Measurements from ENCODE around the gene PTPRD. TPM values are rescaled to one million over a fixed set of nuclear protein-coding genes. Genes with fewer than 3 reads are reported as not detected.

The PTPRD gene
- total and polyA plus RNA-seq, 2 experiments from 2014 or later: 11.5 to 58.0 TPM

- TF ChIP-seq POLR2AphosphoS5 (IDR thresholded peaks at IDR 0.05; ENCODE audit: low read depth): no peak
- TF ChIP-seq NANOG (IDR thresholded peaks at IDR 0.05; ENCODE audit: borderline replicate concordance): no peak
- no peak for TF ChIP-seq REST (IDR thresholded peaks at IDR 0.05; ENCODE audit: unreplicated experiment)
- TF ChIP-seq CREB1 (CRISPR knock-in tag; IDR thresholded peaks at IDR 0.05; ENCODE audit: low read depth): no peak
- no peak for TF ChIP-seq EZH2 (IDR thresholded peaks at IDR 0.05; ENCODE audit: low read depth, unreplicated experiment)
- no peak for TF ChIP-seq ZNF114 (CRISPR knock-in tag; IDR thresholded peaks at IDR 0.05)
- TF ChIP-seq JUNB (IDR thresholded peaks at IDR 0.05; ENCODE audit: unreplicated experiment): no peak
Measured at GRCh38 chr9:8552732-8553131, 2060.1 kb downstream of the PTPRD start (continued).

GRCh38 chr9:8549214-8549613, 2063.6 kb downstream of the PTPRD start:
- H3K4me2 ChIP-seq: no peak overlapping the region
- no peak overlapping the region for H3K4me3 Mint-ChIP-seq
- no peaks in the 10 kb centered on the region for H3K36me3 ChIP-seq (ENCODE audit: insufficient read depth)
- H3K27me3 ChIP-seq (ENCODE audit: insufficient read depth): no peaks in the 10 kb centered on the region
- H3F3A ChIP-seq (replicated peaks; ENCODE audit: low read depth): no peaks in the 10 kb centered on the region
- no peak overlapping the region for H3K27ac ChIP-seq (ENCODE audit: low read depth)
- ATAC-seq (no peak), DNase-seq (ENCODE audit: low spot score) (no peak)
- no peak overlapping the region for H2AFZ ChIP-seq
- H3K9me2 ChIP-seq (ENCODE audit: insufficient read depth): no peaks in the 10 kb centered on the region
- H3K4me1 ChIP-seq (ENCODE audit: insufficient read depth): no peaks in the 10 kb centered on the region
- H3K27me3 Mint-ChIP-seq (ENCODE audit: insufficient read depth, low read depth, poor library complexity): peaks cover 4% of the 10 kb centered on the region
- H3K36me3 Mint-ChIP-seq (ENCODE audit: low read depth): no peaks in the 10 kb centered on the region
- TF ChIP-seq EZH2 (IDR thresholded peaks at IDR 0.05; ENCODE audit: low read depth, unreplicated experiment): no peak
- H3K4me1 Mint-ChIP-seq: no peaks in the 10 kb centered on the region
- no peaks in the 10 kb centered on the region for H4K20me1 ChIP-seq (replicated peaks; ENCODE audit: insufficient read depth)
- no peaks in the 10 kb centered on the region for H3K9me3 Mint-ChIP-seq
- no peak overlapping the region; the same call in 1 of the 2 replicates for H3K27ac Mint-ChIP-seq
- no peaks in the 10 kb centered on the region for H3K79me2 ChIP-seq (replicated peaks; ENCODE audit: insufficient read depth)
- H3K4me3 ChIP-seq: no peak overlapping the region

GRCh38 chr9:8543219-8543618, 2069.6 kb downstream of the PTPRD start:
- H3K4me1 Mint-ChIP-seq: no peaks in the 10 kb centered on the region
- ATAC-seq (no peak), DNase-seq (ENCODE audit: low spot score) (no peak)
- H3K27me3 Mint-ChIP-seq (ENCODE audit: insufficient read depth, low read depth, poor library complexity): no peaks in the 10 kb centered on the region
- no peak overlapping the region for H3K27ac ChIP-seq (ENCODE audit: low read depth)
- H3K9me3 Mint-ChIP-seq: peaks cover 3% of the 10 kb centered on the region; the same call in 1 of the 3 replicates
- H3K4me3 Mint-ChIP-seq: no peak overlapping the region
- H4K20me1 ChIP-seq (replicated peaks; ENCODE audit: insufficient read depth): no peaks in the 10 kb centered on the region
- no peaks in the 10 kb centered on the region for H3K4me1 ChIP-seq (ENCODE audit: insufficient read depth)
- no peak overlapping the region for H3K27ac Mint-ChIP-seq
- no peak overlapping the region for H3K4me3 ChIP-seq
- H3F3A ChIP-seq (replicated peaks; ENCODE audit: low read depth): no peaks in the 10 kb centered on the region
- H3K36me3 Mint-ChIP-seq (ENCODE audit: low read depth): peaks cover 2% of the 10 kb centered on the region; the same call in 1 of the 3 replicates
- H3K9me2 ChIP-seq (ENCODE audit: insufficient read depth): no peaks in the 10 kb centered on the region
- H2AFZ ChIP-seq: no peak overlapping the region
- no peaks in the 10 kb centered on the region for H3K27me3 ChIP-seq (ENCODE audit: insufficient read depth)
- H3K36me3 ChIP-seq (ENCODE audit: insufficient read depth): no peaks in the 10 kb centered on the region
- no peak overlapping the region for H3K4me2 ChIP-seq
- H3K79me2 ChIP-seq (replicated peaks; ENCODE audit: insufficient read depth): no peaks in the 10 kb centered on the region
- TF ChIP-seq EZH2 (IDR thresholded peaks at IDR 0.05; ENCODE audit: low read depth, unreplicated experiment): no peak
- TF ChIP-seq JUNB (IDR thresholded peaks at IDR 0.05; ENCODE audit: unreplicated experiment): no peak
- TF ChIP-seq CTCF (conservative IDR thresholded peaks at IDR 0.05; ENCODE audit: low read depth in 2 of 2): no peak
- TF ChIP-seq REST (IDR thresholded peaks at IDR 0.05; ENCODE audit: unreplicated experiment): no peak
- no peak for TF ChIP-seq STAT1 (IDR thresholded peaks at IDR 0.05; ENCODE audit: unreplicated experiment)
- no peak for TF ChIP-seq CREB1 (CRISPR knock-in tag; IDR thresholded peaks at IDR 0.05; ENCODE audit: low read depth)
- TF ChIP-seq NANOG (IDR thresholded peaks at IDR 0.05; ENCODE audit: borderline replicate concordance): no peak
- TF ChIP-seq POLR2AphosphoS5 (IDR thresholded peaks at IDR 0.05; ENCODE audit: low read depth): no peak
- TF ChIP-seq EZH2phosphoT487 (IDR thresholded peaks at IDR 0.05; ENCODE audit: unreplicated experiment): no peak
- TF ChIP-seq ETS1 (IDR thresholded peaks at IDR 0.05): no peak
